Esophagus squamous epithelium (tissue), 5 donors: Measurements from ENCODE around the gene ELAVL2. TPM values are rescaled to one million over a fixed set of nuclear protein-coding genes. Genes with fewer than 3 reads are reported as not detected.

Experiments used
- DNase-seq: peaks from one replicate; lab custom pipeline; 2025; lab: John Stamatoyannopoulos, UW
- H3K27ac ChIP-seq, 4 donors: fragments of 200-600 bp; sonication (generic); one replicate each; pipeline ENCODE4 v1.5.1; 2016 to 2019; ENCODE audit warnings: mild to moderate bottlenecking in 1 of 4
- H3K27me3 ChIP-seq, 4 donors: fragments of 200-600 bp; sonication (generic); 1 replicate in 3 of 4; 2 replicates in 1 of 4; pipeline versions ENCODE4 v1.5.1 to v1.6.0; 2017 to 2021; ENCODE audit warnings: antibody characterized with exemption in 1 of 4
- H3K36me3 ChIP-seq, 3 donors: fragments of 200-600 bp; sonication (generic); one replicate each; pipeline ENCODE4 v1.5.1; 2016 to 2019
- H3K4me1 ChIP-seq, 3 donors: fragments of 200-600 bp; sonication (generic); one replicate each; pipeline ENCODE4 v1.5.1; 2017 to 2019
- H3K4me3 ChIP-seq, 4 donors: fragments of 200-600 bp; sonication (generic); 1 replicate in 3 of 4; 2 replicates in 1 of 4; pipeline ENCODE4 v1.5.1; 2016 to 2019; ENCODE audit warnings: mild to moderate bottlenecking in 2 of 4, moderate library complexity in 1 of 4
- H3K9me3 ChIP-seq, 3 donors: fragments of 200-600 bp; sonication (generic); one replicate each; pipeline ENCODE4 v1.5.1; 2016 to 2019
- CTCF ChIP-seq, 6 experiments: fragments of 450-650 bp in 4 of 6; fragments of 200-600 bp in 2 of 6; sonication (generic) in 2 of 6; IDR thresholded peaks; one replicate each; pipeline ENCODE4 v1.5.1; 2016 to 2019; ENCODE audit warnings: antibody characterized with exemption in 6 of 6, mild to moderate bottlenecking in 4 of 6, moderate library complexity in 4 of 6
- POLR2A ChIP-seq, 4 donors: fragments of 450-650 bp; IDR thresholded peaks; one replicate each; pipeline ENCODE4 v1.6.1; 2017; ENCODE audit warnings: antibody characterized with exemption in 4 of 4, mild to moderate bottlenecking in 4 of 4, moderate library complexity in 3 of 4
- WGBS, 2 donors: methylation state at CpG; one replicate each; pipeline ENCODE4 v1.1.5; 2018; 5-methylcytosine and 5-hydroxymethylcytosine counted together
- intact Hi-C: fragments of 100-400 bp; cut with DNase I; formaldehyde crosslinking; loops from one replicate; pipeline ENCODE4 v1.15.0; 2022
- total RNA-seq, 4 donors: library from RNA; depleted of rRNA; stranded (reverse); fragments of >200 nt; gene quantifications; one replicate each; pipeline ENCODE4 v1.1.0, GENCODE V29; 2016
- donor health status: DM: yes; HTN: yes; CAD: no.

ELAVL2 gene
- total RNA-seq, 4 donors from 2014 or later, result 0.29 to 0.97 (median 0.95) TPM; not detected in 1

DNA sequence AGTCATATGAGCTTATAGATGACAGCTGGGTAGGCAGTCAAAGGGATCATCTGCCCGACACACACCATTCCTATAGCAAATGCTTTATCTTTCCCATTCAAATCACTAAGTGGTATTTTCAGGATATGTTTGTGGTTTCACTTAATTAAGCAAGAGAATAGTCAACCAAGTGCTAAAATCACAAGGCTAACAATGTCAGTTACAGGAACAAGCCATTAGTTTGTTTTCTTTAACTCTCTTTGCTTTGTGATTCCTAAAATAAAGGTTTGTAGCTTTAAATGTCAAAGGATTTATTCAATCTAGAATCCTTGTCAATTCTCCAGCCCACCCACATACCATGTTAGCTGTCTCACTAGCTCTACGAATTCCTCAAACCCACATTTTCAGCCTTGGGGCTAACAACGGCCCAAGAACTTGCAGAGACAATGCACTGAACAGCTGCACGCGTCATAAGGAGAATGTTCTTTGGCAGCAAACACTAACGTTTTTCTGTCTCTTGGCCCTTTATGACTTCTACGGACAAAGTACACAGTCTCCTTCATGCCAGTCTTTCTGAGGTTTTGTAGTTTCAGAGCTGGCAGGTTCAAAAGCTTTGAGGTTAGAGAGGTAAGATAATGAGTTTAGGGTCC is 56.6 kb downstream of the ELAVL2 start:
- no peak overlapping the region for H3K27ac ChIP-seq
- H3K4me3 ChIP-seq, result no peak overlapping the region
- no peak for DNase-seq
- WGBS, 2 donors, result 24 to 50% methylated on average over 7 of the region's 7 CpGs
- H3K9me3 ChIP-seq, result no peaks in the 10 kb centered on the region
- no peaks in the 10 kb centered on the region for H3K27me3 ChIP-seq
- TF ChIP-seq POLR2A (IDR thresholded peaks at IDR 0.05) (no peak), CTCF (IDR thresholded peaks at IDR 0.05) (no peak)
- intact Hi-C loops, result no loop called here
- H3K36me3 ChIP-seq, result no peaks in the 10 kb centered on the region
- peaks cover 0 to 6% (median 0%) of the 10 kb centered on the region in 3 donors for H3K4me1 ChIP-seq

GRCh38 chr9:23768861-23769260 is 57.2 kb downstream of the ELAVL2 start:
- intact Hi-C loops, result no loop called here
- WGBS, 2 donors, result 44 to 51% methylated on average over 2 of the region's 2 CpGs
- DNase-seq, result no peak

DNA sequence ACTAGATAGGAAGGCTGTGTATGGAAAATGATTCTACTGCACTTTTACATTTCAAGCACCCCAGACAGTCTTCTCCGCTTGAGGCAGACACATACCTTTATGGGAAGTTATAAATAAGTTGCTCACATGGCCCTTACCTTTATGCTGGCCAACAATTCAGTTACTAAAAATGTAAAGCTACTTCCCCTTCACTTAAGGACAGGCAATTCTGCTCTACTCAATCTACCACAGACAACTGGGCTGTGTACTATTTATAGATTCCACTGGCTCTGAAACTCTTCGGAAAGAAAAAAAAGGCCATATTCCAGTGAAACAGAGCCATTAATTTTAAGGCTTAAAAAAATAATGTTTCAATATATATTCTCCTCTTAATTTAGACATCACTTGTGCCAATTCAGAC is 59.4 kb downstream of the ELAVL2 start:
- 50 to 78% methylated on average over 2 of the region's 2 CpGs for WGBS, 2 donors
- Histone ChIP-seq H3K9me3 (no peaks in the 10 kb centered on the region), H3K27me3 (no peaks in the 10 kb centered on the region), H3K27ac (no peak overlapping the region), H3K4me1 (peaks cover 0 to 6% (median 0%) of the 10 kb centered on the region in 3 donors), H3K36me3 (no peaks in the 10 kb centered on the region), H3K4me3 (no peak overlapping the region)
- intact Hi-C loops, result no loop called here
- no peak for DNase-seq
- TF ChIP-seq POLR2A (IDR thresholded peaks at IDR 0.05), result no peak

More at GRCh38 chr9:23768861-23769260, 57.2 kb downstream of the ELAVL2 start:
- Histone ChIP-seq H3K4me1 (peaks cover 0 to 6% (median 0%) of the 10 kb centered on the region in 3 donors), H3K36me3 (no peaks in the 10 kb centered on the region), H3K27ac (no peak overlapping the region), H3K27me3 (no peaks in the 10 kb centered on the region), H3K4me3 (no peak overlapping the region), H3K9me3 (no peaks in the 10 kb centered on the region)
- no peak for TF ChIP-seq POLR2A (IDR thresholded peaks at IDR 0.05)
- TF ChIP-seq CTCF (IDR thresholded peaks at IDR 0.05), result no peak

DNA sequence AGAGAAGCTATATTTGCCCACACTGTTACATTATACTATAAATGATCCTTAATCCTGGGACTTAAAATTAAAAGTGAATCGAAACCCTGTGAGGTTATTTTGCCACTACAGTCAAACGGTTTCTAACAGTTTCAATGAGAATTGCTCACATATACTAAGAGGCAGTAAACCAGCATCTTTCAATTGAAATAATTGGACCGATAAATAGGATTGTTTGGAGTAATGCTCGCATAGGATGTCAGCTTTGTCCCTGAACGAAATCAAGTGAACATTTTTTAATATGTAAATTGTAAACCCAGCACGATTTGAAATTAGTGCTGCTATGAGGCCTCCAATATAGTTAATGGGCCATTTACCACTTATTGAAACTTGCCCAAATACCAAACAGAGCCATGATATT is 60.5 kb downstream of the ELAVL2 start:
- WGBS, 2 donors, result 81 to 86% methylated on average over 6 of the region's 6 CpGs
- DNase-seq, result no peak

GRCh38 chr9:23764219-23764618 is 61.8 kb downstream of the ELAVL2 start:
- no peaks in the 10 kb centered on the region for H3K9me3 ChIP-seq
- WGBS, 2 donors, result 72 to 83% methylated on average over 3 of the region's 3 CpGs
- H3K4me3 ChIP-seq, result no peak overlapping the region

More for the DNA sequence above, 60.5 kb downstream of the ELAVL2 start:
- Histone ChIP-seq H3K4me3 (no peak overlapping the region), H3K27me3 (no peaks in the 10 kb centered on the region), H3K9me3 (no peaks in the 10 kb centered on the region), H3K36me3 (no peaks in the 10 kb centered on the region), H3K27ac (no peak overlapping the region), H3K4me1 (peaks cover 0 to 6% (median 0%) of the 10 kb centered on the region in 3 donors)
- intact Hi-C loops, result no loop called here
- TF ChIP-seq CTCF (IDR thresholded peaks at IDR 0.05) (no peak), POLR2A (IDR thresholded peaks at IDR 0.05) (no peak)

More at GRCh38 chr9:23764219-23764618, 61.8 kb downstream of the ELAVL2 start:
- peaks cover 0 to 4% (median 0%) of the 10 kb centered on the region in 3 donors for H3K4me1 ChIP-seq
- intact Hi-C loops, result no loop called here
- no peak for DNase-seq
- TF ChIP-seq CTCF (IDR thresholded peaks at IDR 0.05), result no peak
- TF ChIP-seq POLR2A (IDR thresholded peaks at IDR 0.05), result no peak
- H3K27ac ChIP-seq, result no peak overlapping the region
- H3K27me3 ChIP-seq, result no peaks in the 10 kb centered on the region
- H3K36me3 ChIP-seq, result no peaks in the 10 kb centered on the region
